ENCODE data around the gene RALGPS1.

Gene RALGPS1

DNA sequence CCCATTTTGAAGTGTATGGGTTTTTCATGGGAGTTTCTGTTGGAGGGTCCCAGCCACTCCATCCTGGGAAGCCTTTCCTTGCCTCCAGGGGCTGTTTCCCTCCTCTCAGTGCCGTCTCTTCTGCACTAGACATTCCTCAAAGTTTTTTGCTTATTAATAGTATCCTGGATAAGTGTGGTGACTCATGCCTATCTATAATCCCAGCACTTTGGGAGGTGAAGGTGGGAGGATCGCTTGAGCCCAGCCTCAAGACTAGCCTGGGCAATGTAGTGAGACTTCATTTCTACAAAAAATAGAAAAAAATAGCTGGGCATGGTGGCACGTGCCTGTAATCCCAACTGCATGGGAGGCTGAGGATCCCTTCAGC lies 43.1 kb downstream of the RALGPS1 start:
- no peak for FAIRE-seq

DNA sequence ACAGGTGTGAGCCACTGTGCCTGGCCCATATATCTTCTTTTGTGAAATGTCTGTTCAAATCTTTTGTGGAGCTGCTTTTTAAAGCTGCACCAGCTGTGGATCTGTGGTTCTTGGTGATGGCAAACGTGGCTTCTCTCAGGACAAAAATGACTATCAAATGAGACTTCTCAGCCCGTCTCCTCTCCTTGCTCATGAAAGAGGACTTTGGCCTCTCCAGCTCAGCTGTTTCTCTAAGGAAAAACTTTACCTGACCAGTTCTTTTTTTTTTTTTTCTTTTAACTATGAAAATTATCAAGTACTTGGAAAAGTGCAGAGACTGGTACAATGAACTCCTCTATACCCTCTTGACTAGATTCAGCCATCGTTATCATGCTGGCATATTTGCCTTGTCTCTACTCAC lies 44.8 kb downstream of the RALGPS1 start:
- no peak for FAIRE-seq

DNA sequence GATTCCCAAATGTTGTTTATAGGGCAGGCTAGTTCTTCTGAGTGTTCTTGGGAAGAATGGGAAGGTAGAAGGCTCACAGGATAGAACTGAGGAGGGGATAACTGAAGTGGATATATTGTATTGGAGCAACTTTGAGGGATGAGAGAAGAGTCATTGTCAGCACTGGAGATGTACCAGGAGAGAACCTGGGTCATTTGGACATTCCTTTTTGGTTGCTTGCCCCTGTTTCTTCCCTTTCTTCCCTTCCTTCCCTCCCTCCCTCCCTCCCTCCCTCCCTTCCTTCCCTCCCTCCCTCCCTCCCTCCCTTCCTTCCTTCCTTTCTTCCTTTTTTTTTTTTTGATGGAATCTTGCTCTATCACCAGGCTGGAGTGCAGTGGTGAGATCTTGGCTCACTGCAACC lies 45.3 kb downstream of the RALGPS1 start:
- no peak for FAIRE-seq

DNA sequence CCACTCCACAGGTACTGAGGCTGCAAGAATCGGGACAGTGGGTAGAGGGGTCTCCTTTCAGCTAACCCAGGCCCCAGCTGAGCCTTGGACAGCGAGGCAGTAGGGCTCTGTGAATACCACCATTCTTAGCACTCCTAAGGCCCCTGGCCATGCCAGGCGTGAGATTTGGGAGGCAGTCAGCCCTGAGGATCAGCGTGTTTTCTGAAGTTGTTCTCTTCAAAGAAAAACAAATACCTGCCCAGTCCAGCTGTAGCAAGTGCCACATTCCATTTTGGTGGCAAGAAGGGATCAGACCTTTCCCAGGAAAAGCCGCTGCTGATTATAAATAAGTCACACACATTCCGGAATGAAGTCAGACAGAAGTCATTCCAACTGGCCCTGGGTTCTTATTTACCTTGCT lies 47.8 kb downstream of the RALGPS1 start:
- no peak for FAIRE-seq

DNA sequence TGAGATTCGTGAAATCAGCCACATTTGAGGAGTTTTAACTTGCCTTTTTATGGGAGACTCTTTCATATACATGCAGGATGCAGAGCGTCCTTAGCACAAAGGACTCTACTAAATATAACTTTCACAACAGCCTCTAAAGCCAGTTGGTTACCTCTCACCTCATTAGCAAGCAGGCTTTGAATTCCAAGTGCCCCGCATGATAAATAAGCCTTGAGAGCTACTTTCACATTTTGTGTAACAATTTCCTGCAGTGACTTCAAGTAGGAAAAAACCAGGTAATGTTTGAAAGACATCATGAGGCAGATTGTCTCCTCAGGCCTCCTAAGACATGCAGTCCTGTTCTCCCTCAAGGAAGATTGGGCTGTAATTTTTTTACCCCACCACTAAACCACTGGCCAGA lies 50.5 kb downstream of the RALGPS1 start:
- FAIRE-seq, result no peak

DNA sequence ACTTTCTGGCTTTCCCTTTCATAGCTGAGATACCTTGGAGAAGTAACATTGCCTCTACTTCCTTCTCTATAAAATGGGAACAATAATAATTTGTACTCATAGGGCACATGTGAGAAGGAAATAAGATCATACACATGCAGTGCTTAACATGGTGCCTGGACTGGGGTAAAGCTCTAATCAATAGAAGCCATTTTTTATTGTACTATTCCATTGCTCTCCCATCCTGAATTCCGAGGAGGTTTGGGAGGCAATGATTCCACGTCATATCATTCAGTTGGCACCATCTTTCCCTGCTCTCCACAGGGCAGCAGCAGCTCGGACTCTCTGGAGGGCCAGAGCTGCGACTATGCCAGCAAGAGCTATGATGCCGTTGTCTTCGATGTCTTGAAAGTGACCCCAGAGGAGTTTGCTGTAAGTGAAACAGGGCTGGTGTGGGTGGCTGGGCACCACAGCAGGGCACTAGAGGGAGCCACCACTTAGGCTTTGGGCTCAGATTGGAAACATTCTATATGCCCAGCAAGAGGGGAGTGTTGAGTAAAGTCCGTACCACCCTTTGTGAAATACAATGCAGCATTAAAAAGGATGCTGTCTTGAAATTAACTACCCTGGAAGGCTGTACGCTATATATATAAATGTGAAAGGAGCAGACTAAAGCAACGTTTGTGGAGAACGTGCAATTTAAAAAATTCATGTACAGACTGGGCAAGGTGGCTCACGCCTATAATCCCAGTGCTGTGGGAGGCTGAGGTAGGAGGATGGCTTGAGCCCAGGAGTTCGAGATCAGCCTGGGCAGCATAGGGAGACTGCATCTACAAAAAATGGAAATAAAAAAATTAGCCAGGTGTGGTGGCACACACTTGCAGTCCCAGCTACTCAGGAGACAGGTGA lies 51.2 kb downstream of the RALGPS1 start:
- no peak for FAIRE-seq

DNA sequence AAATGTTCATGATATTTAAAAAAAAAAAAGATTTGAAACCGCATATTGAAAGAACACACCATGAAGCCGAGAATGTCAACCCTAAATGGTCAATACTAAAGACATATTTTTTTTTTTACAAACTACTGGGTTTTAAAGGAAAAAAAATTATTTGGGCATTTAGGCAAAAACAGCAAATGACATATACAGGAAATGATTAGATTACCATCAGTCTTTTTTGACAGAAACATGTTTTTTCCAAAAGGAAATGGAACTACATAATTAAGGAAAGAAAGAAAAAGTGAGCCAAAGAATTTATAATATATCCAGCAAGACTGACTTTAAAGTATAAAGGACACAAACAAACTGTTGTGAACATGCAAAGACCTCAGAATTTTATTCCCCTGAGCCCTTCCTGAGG lies 56.7 kb downstream of the RALGPS1 start:
- no peak for FAIRE-seq

DNA sequence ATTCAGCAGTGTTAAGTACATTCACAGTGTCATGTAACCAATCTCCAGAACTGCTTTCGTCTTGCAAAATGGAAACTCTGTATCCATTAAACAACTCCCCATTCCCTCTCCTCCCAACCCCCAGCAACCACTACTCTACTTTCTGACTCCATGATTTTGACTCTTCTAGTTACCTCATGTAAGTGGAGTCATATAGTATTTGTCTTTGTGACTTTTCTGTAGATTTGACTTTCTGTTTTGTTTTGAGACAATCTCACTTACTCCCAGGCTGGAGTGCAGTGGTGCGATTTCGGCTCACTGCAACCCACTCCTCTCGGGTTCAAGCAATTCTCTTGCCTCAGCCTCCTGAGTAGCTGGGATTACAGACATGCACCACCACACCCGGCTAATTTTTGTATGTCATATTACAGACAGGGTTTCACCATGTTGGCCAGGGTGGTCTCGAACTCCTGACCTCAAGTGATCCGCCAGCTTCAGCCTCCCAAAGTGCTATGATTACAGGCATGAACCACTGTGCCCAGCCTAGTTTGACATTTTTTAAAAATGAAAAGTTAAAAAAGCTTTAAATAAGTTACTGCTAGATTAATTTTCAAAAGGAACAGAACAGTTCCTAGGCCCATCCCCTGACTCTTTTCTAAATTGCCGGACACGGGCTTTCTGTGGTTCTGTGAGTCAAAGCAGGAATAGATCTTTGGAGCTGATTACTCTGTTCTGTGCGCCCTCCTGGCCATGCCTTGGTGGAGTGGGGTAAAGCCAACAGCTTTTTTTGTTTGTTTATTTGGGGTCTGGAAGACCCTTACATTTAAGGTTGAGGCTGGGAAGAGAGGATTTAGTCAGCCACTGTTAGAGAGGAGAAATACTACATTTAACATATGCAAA lies 59.3 kb downstream of the RALGPS1 start:
- FAIRE-seq, result no peak

DNA sequence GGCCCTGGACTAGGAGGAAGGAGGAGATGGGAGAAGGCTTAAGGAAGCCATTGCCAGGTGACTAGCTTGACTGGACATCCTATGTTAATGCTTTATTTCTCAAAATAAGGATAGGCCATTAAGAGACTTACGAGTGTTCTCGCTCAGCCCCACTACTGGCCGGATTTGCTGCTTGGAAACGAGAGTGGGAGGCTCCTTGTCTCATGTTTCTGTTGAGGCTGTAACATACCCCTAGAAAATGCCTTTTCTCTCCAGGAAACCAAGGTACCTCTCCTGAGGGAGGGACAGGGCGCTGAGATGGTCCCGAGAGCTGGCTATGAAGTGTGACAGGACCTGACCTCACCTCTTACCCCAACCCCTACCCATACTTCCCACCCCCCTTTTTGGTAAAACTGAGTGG lies 60.0 kb downstream of the RALGPS1 start:
- no peak for FAIRE-seq

DNA sequence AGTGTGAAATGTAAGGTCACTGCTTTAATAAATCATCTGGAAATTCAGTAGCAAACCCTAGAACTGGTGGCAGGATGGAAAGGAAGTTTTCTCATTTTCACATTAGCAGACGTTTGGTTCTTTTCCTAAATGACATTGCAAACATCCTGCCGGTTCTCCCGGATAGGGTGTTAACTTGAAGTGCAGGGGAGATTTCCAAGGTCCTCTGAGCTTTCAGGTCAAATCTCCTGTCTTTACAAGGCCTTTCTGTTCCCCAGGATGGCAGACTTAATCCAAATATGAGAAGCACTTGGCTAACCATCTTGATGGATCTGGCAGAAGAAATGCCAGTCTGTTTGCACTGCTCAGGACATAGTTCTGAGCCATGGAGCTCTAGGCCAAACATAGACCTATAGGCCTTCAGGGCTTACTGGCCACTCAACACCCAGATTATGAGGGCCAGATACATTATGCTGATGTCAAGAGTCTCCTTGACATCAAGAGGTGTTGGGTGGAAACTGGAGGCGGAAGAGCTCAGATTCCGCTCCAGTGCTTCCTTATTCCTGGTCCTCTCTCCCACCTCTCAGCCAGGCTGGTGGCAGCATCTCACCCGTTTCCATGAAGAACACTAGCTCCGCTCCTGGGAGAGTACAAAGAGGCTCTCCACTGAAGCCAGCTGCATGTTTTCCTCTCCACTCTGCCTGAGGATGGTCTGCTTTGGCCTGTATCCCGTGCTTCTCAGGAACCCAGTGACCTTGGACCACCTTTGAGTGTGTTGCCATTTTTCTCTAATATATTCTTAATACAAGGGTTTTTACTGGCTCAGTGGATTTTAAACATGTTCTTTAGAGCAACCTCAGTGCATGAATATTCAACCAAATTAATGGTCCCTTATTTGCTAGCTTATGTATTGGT lies 61.0 kb downstream of the RALGPS1 start:
- no peak for FAIRE-seq

DNA sequence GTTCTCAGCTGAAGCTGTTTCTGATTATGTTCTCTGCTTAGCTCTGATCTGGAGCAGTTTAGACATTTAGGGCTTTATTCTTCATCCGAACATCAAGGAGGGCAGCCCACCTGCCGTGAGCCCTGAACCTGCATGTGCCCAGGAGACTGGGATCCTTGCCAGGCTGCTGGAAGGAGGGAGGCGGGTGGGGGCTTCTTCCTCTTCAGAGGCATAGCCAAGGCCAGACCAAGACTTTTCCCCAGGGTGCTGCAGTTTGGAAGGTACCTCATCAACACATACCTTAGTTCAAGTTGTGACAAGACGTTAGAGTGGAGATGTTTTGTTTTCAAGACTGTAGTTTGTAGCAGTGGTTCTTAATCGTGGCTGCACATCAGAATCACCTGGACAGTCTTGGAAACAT lies 64.9 kb downstream of the RALGPS1 start:
- FAIRE-seq, result no peak

DNA sequence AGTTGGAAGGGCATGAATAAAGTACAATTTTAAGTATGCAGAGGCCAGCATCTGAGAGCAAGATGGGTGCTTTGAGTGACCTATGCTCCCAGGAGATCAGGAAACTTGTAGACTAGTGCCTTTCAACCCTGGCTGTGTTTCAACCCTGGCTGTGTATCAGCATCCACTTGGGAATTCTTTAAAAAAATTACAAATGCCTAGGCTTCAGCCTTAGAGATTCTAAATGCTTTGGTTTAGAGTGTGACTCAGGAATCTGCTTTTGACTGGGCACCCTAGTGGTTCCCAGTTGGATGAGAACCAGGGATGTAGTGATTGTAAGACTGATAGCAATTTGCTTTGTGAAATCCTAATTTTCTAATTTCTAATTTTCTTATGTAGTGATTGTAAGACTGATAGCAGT lies 65.6 kb downstream of the RALGPS1 start:
- FAIRE-seq, result no peak

DNA sequence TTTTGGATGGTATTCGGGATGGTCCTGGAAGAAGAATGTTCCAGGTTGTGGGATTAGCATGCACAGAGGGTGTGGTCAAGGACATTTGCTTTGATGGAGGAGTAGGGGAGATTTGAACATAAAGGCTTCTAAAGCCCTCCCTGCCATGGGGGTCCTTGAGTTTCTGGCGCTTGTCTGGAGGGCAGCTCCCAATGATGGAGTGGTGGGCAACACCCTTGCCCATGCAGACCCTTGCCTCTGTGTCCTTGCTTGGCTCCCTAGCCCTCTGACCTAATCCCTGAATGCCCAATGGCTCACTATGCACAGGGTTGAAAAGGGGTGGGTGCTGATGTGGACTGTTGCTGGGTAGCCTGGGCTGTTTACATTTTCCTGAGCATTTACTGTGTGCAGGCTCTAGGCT lies 66.6 kb downstream of the RALGPS1 start:
- FAIRE-seq, result no peak

DNA sequence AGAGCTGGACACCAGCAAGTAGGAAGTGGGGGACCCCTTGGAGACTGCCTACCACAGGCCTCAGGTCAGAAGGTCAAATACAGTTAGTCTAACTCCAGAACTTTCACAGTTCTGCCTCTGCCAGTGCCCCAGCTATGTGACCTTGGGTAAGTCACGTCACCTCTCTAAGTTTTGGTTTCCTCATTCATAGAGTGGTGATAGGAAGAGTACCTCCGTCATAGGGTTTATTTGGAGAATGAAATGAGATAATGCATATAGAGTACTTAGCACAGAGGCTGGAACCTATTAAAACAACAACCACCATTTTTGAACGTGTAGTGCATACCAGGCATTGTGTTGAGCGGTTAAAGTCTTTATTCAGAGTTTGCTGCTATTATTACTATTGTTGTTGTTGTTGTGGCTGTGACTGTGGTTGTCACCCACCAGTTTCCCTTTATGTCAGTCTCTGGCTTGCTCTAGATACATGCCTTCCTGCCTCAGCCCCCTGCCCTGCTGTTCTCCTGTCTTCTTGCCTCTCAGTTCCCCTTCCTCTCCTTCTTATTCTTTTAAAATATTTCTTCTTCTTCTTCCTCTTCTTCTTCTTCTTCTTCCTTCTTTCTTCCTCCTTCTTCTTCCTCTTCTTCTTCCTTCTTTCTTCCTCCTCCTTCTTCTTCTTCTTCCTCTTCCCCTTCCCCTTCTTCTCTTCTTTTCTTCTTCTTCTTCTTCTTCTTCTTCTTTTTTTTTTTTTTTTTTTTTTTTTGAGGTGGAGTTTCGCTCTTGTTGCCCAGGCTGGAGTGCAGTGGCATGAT lies 67.8 kb downstream of the RALGPS1 start:
- FAIRE-seq, result no peak

DNA sequence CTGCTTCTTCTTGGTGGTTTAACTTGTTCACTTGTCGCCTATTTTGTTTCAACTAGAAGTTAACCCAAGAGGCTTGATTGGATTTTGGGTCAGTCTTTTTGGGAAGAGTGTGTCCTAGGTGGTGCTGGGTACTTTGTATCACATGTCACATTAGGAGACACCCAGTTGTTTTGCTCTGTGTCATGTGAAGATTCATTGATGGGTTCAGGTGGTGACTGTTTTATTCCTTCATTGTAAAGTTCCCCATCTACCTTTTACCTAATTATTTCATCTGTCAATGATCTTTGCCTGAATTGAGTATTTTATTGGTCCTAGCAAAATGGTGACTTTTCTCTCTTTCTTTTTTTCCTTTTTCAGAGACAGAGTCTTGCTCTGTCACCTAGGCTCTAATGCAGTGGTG lies 69.2 kb downstream of the RALGPS1 start:
- FAIRE-seq, result no peak

DNA sequence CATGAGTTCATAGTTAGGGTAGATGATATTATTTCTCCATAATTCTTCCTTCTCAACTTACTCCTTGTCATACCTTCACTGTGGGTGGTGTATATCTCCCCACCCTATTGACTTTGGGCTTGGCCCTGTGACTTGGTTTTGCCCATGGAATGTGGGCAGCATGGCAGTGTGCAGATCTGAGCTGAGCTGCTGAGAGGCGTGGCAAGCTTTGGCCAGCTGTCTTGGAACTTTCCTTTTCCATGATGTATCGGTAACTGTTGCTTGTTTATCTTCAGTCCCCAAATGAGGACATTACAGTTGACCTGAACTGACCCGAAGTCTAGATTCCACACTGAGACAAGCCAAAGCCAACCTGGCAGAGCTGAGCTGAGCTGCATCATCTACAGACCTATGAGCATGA lies 70.4 kb downstream of the RALGPS1 start:
- no peak for FAIRE-seq

DNA sequence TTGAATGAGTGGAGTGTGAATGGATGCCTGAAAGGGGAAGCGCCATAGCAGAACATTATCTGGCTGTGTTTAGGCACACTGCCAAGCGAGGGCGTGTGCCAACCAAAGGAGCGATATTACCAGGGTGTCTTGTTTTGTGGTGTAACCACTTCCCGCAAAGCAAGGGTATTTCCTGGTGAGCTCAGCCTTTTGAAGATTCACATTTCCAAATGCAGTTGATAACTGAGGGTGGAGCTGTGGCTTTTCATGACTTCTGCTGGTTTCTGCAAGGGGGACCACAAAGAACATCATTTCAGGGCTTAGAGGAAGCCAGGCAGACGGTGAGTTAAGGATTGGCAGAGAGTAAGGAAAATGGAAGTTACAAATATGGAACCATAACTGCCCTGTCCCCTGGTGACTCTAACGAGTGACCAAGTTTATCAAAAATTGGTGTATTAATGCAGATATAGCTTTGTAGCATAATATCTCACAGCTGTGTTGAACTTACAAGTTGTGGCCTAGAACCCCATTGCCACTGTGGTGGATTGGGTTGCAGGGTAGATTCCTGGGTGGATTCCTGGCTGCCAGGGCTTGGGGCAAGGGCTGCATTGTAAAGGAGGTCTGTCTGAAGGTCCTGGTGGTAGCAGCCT lies 71.4 kb downstream of the RALGPS1 start:
- FAIRE-seq, result no peak

DNA sequence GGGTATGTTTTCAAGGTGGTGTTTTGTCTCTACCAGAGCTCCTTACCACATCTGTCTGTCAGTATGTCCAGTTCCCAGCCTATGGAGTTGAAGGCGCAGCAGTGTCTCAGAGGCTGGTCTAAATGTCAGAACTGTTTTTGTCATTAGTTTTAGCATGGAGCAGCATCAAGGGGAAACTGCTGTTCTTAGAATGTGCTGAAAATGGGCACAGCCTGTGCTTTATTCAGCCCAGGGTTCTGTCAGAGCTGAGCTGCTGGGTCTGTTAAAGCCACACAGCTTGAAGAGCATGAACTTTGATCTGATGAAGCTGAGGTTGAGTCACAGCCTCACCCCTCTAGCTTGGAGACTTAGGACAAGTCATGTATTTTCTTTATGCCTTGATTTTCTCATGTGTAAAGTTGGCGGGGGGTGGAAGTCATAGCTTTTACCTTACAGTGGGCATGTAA lies 71.9 kb downstream of the RALGPS1 start:
- no peak for FAIRE-seq

DNA sequence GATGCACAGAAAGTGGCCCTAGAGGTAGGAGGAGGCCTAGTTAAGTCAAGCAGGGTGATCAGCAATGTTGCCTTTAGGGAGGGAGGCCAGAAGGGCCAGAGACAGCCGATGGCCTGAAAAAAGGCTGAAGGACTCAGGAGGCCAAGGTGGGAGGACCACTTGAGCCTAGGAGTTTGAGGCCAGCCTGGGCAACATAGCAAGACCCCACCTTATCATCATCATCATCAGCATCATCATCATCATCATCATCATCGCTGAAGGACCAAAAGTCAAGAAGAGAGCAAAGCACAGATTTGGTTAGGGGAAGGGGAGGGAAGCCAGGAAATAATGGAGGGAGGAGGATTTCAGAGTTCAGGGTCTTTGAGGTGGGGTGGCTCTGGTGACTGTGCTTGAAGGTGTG lies 74.3 kb downstream of the RALGPS1 start:
- no peak for FAIRE-seq

DNA sequence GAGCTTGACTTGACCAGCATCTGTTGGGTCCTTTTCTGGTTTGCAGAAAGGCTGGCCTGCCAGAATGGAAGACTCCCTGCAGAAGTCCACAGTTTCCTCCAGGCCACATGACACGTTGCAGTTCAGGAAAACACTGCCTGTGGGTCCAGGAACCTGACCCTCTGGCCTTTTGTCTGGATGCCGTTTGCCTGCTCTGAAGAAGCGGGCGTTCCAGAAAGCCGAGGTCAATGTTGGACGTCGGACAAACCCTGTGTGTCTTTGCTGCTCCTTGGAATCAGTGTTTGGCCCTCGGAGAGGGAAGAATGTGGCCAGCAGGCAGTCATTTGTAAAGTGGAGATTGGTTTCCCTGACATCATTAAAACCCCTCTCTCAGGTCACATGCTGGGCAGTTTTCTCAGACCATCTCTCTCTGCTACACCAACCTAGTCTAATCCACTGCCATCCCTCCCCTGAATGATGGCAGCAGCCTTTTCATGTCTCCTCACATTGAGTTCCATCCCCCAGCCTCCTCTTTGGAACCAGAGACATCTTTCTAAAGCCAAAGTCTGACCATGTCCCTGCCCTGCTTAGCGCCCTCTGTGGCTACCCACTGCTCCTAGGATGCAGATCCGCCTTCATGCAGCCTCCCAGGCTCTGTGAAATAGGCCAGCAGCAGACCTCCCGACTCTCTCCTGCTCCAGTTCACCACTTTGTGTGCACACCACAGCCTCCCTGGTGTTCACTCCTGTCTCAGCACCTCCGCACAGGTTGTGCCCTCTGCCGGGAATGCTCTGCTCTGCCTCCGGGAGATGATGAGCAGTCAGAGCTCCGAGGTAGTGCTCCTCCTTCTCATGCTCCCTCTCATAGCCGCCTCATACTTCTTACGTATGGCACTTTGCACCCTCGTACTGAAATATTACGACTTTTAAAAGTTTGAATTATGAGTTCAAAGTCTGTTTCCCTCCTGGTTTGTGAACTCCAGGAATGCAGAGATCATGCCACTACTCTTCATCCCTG lies 75.6 kb downstream of the RALGPS1 start:
- no peak for FAIRE-seq
